Mucosa of descending colon (tissue), 3 donors: ENCODE measurements around the gene JDP2. TPM values are rescaled to one million over a fixed set of nuclear protein-coding genes. Genes with fewer than 3 reads are reported as not detected.

Source experiments
- ATAC-seq: fragments of 200-7000 bp; cut with Tn5 transposase; one replicate; pipeline ENCODE4 v1.9.1; 2020; ENCODE audit warnings: mild to moderate bottlenecking, moderate library complexity
- DNase-seq, 3 donors: peaks; one replicate each; pipeline ENCODE4 v3.0.0-alpha.2; 2020
- H3K36me3 ChIP-seq: fragments of 200-600 bp; one replicate; pipeline ENCODE4 v1.8.0; 2021; ENCODE audit warnings: low read depth, mild to moderate bottlenecking
- H3K4me1 ChIP-seq: fragments of 200-600 bp; one replicate; pipeline ENCODE4 v1.8.0; 2021; ENCODE audit warnings: low read depth, mild to moderate bottlenecking
- H3K4me3 ChIP-seq: fragments of 200-600 bp; one replicate; pipeline ENCODE4 v1.8.0; 2021; ENCODE audit warnings: mild to moderate bottlenecking
- H3K9me3 ChIP-seq: fragments of 200-600 bp; one replicate; pipeline ENCODE4 v1.8.0; 2021; ENCODE audit warnings: mild to moderate bottlenecking
- intact Hi-C, 2 donors: fragments of 100-400 bp; cut with DNase I in 1 of 2; cut with micrococcal nuclease in 1 of 2; formaldehyde crosslinking; loops; one replicate each; pipeline versions ENCODE4 v1.11.0 to v1.11.1; 2022; cut with DNase I, micrococcal nuclease
- total RNA-seq, 3 donors: library from RNA; stranded (reverse); fragmentation: NEBNext Ultra II Directional in 2 of 3; extraction: Animal tissue kit (Norgen Biotek cat#: 25700) in 2 of 3; gene quantifications; one replicate each; pipeline versions ENCODE4 v1.2.1 to v1.2.4, GENCODE V29; 2021 to 2023
- TF ChIP-seq, protein P1 (sequence below): fragments of 200-600 bp; IDR thresholded peaks from one replicate; pipeline ENCODE4 v1.8.0; 2022; ENCODE audit warnings: antibody characterized with exemption, mild to moderate bottlenecking
- donor health status: DM: no; HTN: no; CAD: no; lungs with moderate emphysema.
- donor health status: DM: no; HTN: no; CAD: no.
- donor health status: DM: no; HTN: yes; CAD: no.

The JDP2 gene
- total RNA-seq, 3 donors from 2014 or later = 17.7 to 48.0 (median 29.0) TPM

DNA sequence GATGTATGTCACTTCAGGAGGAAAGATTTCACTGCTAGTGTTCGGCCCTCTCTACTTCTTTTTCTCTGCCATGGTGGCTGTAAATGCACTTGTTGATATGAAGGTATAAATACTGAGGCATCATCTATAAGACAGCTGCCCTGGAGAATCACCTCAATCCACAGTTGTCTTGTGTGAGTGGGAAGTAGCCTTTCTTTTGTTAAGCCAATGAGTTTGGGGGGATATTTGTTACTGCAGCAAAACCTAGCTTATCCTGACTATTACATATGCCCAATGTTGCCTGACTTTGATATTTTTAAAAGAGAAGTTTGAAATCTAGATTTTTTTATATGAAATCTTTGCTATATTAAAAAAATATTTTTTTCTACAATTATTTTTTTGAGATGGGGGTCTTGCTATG lies 3.3 kb upstream of the JDP2 start:
- Histone ChIP-seq H3K4me1 (peaks cover 7% of the 10 kb centered on the region), H3K9me3 (no peaks in the 10 kb centered on the region), H3K4me3 (no peak overlapping the region), H3K36me3 (no peaks in the 10 kb centered on the region)
- intact Hi-C loops = no loop called here
- TF ChIP-seq, protein P1, sequence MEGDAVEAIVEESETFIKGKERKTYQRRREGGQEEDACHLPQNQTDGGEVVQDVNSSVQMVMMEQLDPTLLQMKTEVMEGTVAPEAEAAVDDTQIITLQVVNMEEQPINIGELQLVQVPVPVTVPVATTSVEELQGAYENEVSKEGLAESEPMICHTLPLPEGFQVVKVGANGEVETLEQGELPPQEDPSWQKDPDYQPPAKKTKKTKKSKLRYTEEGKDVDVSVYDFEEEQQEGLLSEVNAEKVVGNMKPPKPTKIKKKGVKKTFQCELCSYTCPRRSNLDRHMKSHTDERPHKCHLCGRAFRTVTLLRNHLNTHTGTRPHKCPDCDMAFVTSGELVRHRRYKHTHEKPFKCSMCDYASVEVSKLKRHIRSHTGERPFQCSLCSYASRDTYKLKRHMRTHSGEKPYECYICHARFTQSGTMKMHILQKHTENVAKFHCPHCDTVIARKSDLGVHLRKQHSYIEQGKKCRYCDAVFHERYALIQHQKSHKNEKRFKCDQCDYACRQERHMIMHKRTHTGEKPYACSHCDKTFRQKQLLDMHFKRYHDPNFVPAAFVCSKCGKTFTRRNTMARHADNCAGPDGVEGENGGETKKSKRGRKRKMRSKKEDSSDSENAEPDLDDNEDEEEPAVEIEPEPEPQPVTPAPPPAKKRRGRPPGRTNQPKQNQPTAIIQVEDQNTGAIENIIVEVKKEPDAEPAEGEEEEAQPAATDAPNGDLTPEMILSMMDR = no peak
- ATAC-seq (no peak), DNase-seq (no peak)

DNA sequence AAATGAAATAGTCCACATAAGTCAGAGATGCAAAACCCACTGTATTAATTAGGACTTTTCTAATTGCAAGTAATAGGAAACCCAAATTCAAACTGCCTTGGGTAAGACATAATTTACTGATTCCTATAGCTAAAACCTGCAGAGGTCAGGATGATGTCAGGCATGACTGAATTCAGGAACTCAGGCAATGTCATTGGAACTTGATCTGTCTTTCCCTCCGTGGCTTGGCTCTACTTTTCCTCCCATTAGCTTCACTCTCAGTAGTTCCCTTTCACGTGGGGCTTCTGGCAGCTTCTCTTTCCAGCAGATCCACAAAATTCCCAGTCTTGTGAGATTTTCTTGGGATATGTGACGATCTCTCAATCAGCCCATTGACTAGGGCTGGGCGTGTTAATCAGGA lies 2.4 kb upstream of the JDP2 start:
- intact Hi-C loops = no loop called here
- Histone ChIP-seq H3K4me3 (no peak overlapping the region), H3K9me3 (no peaks in the 10 kb centered on the region), H3K36me3 (no peaks in the 10 kb centered on the region), H3K4me1 (peaks cover 10% of the 10 kb centered on the region)
- TF ChIP-seq, protein P1 = no peak
- ATAC-seq (no peak), DNase-seq (no peak)

DNA sequence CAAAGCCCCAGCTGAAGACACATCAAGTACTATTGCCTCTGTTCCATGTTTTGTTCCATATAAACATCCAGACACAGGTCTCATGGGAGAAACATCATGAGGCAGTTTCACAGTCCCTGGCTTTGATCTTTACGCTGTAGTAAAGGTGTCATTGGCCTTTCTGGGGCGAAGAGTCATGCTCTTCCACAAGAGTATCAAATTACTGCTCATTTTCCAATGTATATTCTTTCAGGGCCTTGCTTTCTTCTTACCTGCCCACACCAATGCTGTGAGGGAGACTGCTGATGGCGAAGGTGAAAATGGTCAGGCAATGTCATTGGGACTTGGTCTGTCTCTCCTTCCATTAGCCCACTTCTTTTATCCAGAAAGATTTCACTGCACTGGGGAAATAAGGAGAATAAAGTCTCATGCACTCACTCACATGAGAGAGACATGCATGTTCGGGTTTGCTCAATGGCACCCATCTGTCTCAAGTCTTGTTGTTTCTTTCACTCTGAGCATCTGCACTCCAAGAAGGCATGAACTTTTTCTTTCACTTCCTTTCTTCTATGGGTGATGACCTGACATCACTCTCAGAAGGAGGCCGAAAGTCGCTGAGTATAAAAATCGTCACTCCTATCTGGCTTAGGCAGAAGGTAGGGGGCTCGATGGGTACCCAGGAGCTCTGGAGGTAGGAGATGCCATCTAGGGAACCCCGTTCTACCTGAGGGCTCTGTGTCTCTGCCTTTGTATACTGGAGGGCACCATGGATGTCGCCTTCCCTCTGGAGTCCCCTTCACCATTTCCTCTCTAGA lies 1.3 kb upstream of the JDP2 start:
- peak; percentile 5 for ATAC-seq

DNA sequence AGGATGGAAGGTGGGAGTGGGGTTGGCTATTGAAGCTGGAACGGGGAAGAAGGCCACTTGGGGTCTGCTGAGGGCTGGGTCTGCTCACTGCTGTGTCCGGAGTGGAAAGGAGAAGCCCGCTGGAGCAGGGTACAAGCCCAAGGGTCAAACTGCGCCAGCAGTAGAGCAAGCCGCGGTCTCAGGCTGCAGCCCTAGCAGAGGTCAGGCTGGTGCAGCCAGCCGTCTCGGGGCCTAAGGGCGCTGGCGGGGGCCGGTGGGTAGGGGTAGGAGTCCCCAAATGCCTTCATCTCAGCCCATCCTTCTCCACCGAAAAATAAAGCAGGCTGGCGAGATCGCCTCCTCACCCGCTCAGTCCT lies 718 bp upstream of the JDP2 start:
- peaks cover 24% of the 10 kb centered on the region for H3K4me1 ChIP-seq
- H3K36me3 ChIP-seq = no peaks in the 10 kb centered on the region
- H3K9me3 ChIP-seq = no peaks in the 10 kb centered on the region
- intact Hi-C loops = no loop called here
- ATAC-seq (peak; percentile 26), DNase-seq (peak in 2 of 3 donors; percentile 38 to 52)
- TF ChIP-seq, protein P1 = no peak
- H3K4me3 ChIP-seq = peak overlapping the region; percentile 26

More for the DNA sequence above, 1.3 kb upstream of the JDP2 start:
- intact Hi-C loops = no loop called here
- no peaks in the 10 kb centered on the region for H3K36me3 ChIP-seq
- no peak overlapping the region for H3K4me3 ChIP-seq
- DNase-seq = no peak
- no peaks in the 10 kb centered on the region for H3K9me3 ChIP-seq
- TF ChIP-seq, protein P1 = no peak
- H3K4me1 ChIP-seq = peaks cover 19% of the 10 kb centered on the region

DNA sequence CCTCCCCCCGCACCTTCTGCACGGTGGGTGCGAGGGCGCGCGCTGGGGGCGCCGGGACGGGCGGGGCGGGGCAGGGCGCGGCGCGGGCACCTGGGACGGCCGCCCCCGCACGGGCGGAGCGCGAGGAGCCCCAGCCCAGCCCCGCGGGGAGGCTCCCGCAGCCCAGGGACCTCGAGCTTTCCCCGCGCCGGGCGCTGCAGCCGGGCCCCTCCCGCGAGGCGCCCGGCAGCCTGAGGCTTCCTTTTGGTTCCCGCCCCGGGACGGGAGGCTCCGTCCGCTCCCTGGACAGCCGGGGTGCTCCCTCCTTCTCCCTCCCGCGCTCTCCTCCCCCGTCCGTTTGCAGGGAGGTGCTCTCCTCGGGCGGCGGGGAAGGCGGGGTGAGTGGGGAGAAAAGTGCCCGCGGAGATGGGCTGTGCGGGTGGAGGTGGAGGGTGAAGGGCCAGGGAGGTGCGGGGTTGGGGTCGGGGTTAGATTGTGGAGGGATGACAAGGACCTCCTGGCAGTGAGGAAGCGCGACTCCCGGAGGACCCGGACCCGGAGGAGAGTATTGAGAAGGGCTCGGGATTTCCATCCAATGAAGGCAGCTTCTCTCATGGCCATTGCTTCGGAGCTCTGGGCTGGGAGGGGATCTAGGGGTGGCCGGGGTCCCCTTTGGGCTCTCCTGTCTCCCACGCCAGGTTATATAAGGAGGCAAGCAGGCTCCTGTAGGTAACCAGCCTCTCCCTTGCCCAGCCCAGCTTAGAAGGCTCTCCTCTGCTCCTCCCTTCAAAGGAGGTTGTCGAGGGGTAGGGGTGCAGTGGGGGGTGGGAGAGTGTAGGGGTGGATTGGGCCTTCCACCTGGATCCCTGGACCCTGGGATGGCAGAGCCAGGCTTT lies 645 bp downstream of the JDP2 start:
- TF ChIP-seq, protein P1 = no peak
- H3K36me3 ChIP-seq = no peaks in the 10 kb centered on the region
- H3K4me3 ChIP-seq = peak overlapping the region; percentile 32
- H3K9me3 ChIP-seq = no peaks in the 10 kb centered on the region
- ATAC-seq (peak; percentile 55), DNase-seq (peak; percentile 64 to 82 (median 75))
- intact Hi-C loops = no loop called here
- H3K4me1 ChIP-seq = peaks cover 36% of the 10 kb centered on the region
